KMS-11 (cell line): ENCODE measurements around the gene ST8SIA4.
A peak's percentile ranks its signal among the peaks of the same experiment; 100 is the strongest.

Experiments used
- H2AFZ ChIP-seq: fragments of 200-600 bp; sonication (generic); 2 replicates; pipeline ENCODE4 v1.6.1; 2016; ENCODE audit warnings: antibody characterized with exemption, mixed run types, low read depth
- H3K27ac ChIP-seq: fragments of 200-600 bp; sonication (generic); 2 replicates; pipeline ENCODE4 v1.6.1; 2016; ENCODE audit warnings: mild to moderate bottlenecking, mixed run types
- H3K27me3 ChIP-seq: fragments of 200-600 bp; sonication (generic); 2 replicates; pipeline ENCODE4 v1.6.1; 2017; ENCODE audit warnings: mild to moderate bottlenecking, low read depth, mixed run types, moderate library complexity; ENCODE audit not compliant: insufficient read depth
- H3K36me3 ChIP-seq: fragments of 200-600 bp; sonication (generic); 2 replicates; pipeline ENCODE4 v1.6.1; 2017; ENCODE audit warnings: mild to moderate bottlenecking, mixed run types; ENCODE audit not compliant: insufficient read depth
- H3K4me1 ChIP-seq: fragments of 200-600 bp; sonication (generic); 2 replicates; pipeline ENCODE4 v1.6.1; 2016; ENCODE audit warnings: mild to moderate bottlenecking, low read depth, mixed run types; ENCODE audit not compliant: poor library complexity, severe bottlenecking
- H3K4me2 ChIP-seq: fragments of 200-600 bp; sonication (generic); 2 replicates; pipeline ENCODE4 v1.7.0; 2016; ENCODE audit warnings: mild to moderate bottlenecking, mixed run types
- H3K4me3 ChIP-seq: fragments of 200-600 bp; sonication (generic); IDR thresholded peaks from 2 replicates; pipeline ENCODE4 v1.6.1; 2017; ENCODE audit warnings: low read depth, low read length, mixed read lengths; ENCODE audit not compliant: insufficient read depth
- H3K79me2 ChIP-seq: fragments of 200-600 bp; sonication (generic); 2 replicates; pipeline ENCODE4 v1.6.1; 2016; ENCODE audit warnings: low read depth, mixed run types; ENCODE audit not compliant: insufficient read depth
- H3K9ac ChIP-seq: fragments of 200-600 bp; sonication (generic); 2 replicates; pipeline ENCODE4 v1.6.1; 2016; ENCODE audit warnings: mild to moderate bottlenecking, mixed run types
- H4K20me1 ChIP-seq: fragments of 200-600 bp; sonication (generic); 2 replicates; pipeline ENCODE4 v1.6.1; 2016; ENCODE audit warnings: mild to moderate bottlenecking, mixed run types; ENCODE audit not compliant: insufficient read depth
- CTCF ChIP-seq: fragments of 200-600 bp; sonication (generic); conservative IDR thresholded peaks from 2 replicates; pipeline ENCODE4 v1.6.1; 2017; ENCODE audit warnings: low read depth, mild to moderate bottlenecking, antibody characterized with exemption, low read length, moderate library complexity, mixed read lengths

The ST8SIA4 gene

GRCh38 chr5:100780376-100780870, 122.7 kb downstream of the ST8SIA4 start:
- H3K9ac ChIP-seq: peak overlapping the region; percentile 14; the same call in 1 of the 2 replicates
- H2AFZ ChIP-seq: peak overlapping the region; percentile 55

GRCh38 chr5:100779669-100780375, 123.3 kb downstream of the ST8SIA4 start:
- Histone ChIP-seq H3K4me3 (no peak overlapping the region), H3K27me3 (no peaks in the 10 kb centered on the region), H3K9ac (peak overlapping the region; percentile 14; the same call in 1 of the 2 replicates), H3K27ac (peak overlapping the region; percentile 50), H3K4me1 (peaks cover 53% of the 10 kb centered on the region), H3K36me3 (no peaks in the 10 kb centered on the region), H2AFZ (peak overlapping the region; percentile 55), H3K4me2 (peak overlapping the region; percentile 62), H3K79me2 (no peaks in the 10 kb centered on the region), H4K20me1 (no peaks in the 10 kb centered on the region)
- TF ChIP-seq CTCF: no peak

More at GRCh38 chr5:100780376-100780870, 122.7 kb downstream of the ST8SIA4 start:
- Histone ChIP-seq H4K20me1 (no peaks in the 10 kb centered on the region), H3K36me3 (no peaks in the 10 kb centered on the region), H3K27ac (peak overlapping the region; percentile 50), H3K27me3 (no peaks in the 10 kb centered on the region), H3K4me1 (peaks cover 49% of the 10 kb centered on the region), H3K4me3 (no peak overlapping the region), H3K79me2 (no peaks in the 10 kb centered on the region), H3K4me2 (peak overlapping the region; percentile 62)
- TF ChIP-seq CTCF: no peak

GRCh38 chr5:100777680-100778300, 125.3 kb downstream of the ST8SIA4 start:
- no peaks in the 10 kb centered on the region for H3K27me3 ChIP-seq
- peak overlapping the region; percentile 8; the same call in 1 of the 2 replicates for H2AFZ ChIP-seq
- no peaks in the 10 kb centered on the region for H3K36me3 ChIP-seq
- peak overlapping the region; percentile 4; the same call in 1 of the 2 replicates for H3K27ac ChIP-seq
- H4K20me1 ChIP-seq: no peaks in the 10 kb centered on the region
- H3K4me1 ChIP-seq: peaks cover 61% of the 10 kb centered on the region
- no peak overlapping the region for H3K9ac ChIP-seq
- H3K79me2 ChIP-seq: no peaks in the 10 kb centered on the region
- H3K4me2 ChIP-seq: peak overlapping the region; percentile 37
- TF ChIP-seq CTCF: no peak
- H3K4me3 ChIP-seq: no peak overlapping the region

- H3K4me2 ChIP-seq: no peak overlapping the region
- H3K4me3 ChIP-seq: no peak overlapping the region
- H2AFZ ChIP-seq: no peak overlapping the region
- no peaks in the 10 kb centered on the region for H3K79me2 ChIP-seq
- H3K9ac ChIP-seq: no peak overlapping the region
- no peaks in the 10 kb centered on the region for H3K27me3 ChIP-seq
- no peaks in the 10 kb centered on the region for H3K36me3 ChIP-seq
- H3K4me1 ChIP-seq: peaks cover 54% of the 10 kb centered on the region
- no peak overlapping the region for H3K27ac ChIP-seq
- TF ChIP-seq CTCF: no peak
- no peaks in the 10 kb centered on the region for H4K20me1 ChIP-seq
Measured at GRCh38 chr5:100775533-100775855, 127.6 kb downstream of the ST8SIA4 start.
